ENCODE data around the gene ICAM2. TPM values are rescaled to one million over a fixed set of nuclear protein-coding genes. Genes with fewer than 3 reads are reported as not detected.
A peak's percentile ranks its signal among the peaks of the same experiment; 100 is the strongest.

The ICAM2 gene
- total RNA-seq, 2 donors from 2014 or later = 16.2 to 16.3 TPM

GRCh38 chr17:64037180-64037579, 16.7 kb upstream of the ICAM2 start:
- Histone ChIP-seq H3K36me3 (replicated peaks in 1 of 2; ENCODE audit: insufficient read depth in 1 of 2, low read depth in 2 of 2) (no peaks in the 10 kb centered on the region), H3K27ac (no peak overlapping the region), H3K4me1 (peaks cover 18% of the 10 kb centered on the region), H3K4me3 (no peak overlapping the region), H3K9me3 (no peaks in the 10 kb centered on the region), H3K27me3 (no peaks in the 10 kb centered on the region)
- intact Hi-C loops (cut with DNase I) = loop anchor here (10.0 kb wide), 1 partner anchor 248 kb away; no protein-coding TSS in a partner anchor
- TF ChIP-seq, protein P1, sequence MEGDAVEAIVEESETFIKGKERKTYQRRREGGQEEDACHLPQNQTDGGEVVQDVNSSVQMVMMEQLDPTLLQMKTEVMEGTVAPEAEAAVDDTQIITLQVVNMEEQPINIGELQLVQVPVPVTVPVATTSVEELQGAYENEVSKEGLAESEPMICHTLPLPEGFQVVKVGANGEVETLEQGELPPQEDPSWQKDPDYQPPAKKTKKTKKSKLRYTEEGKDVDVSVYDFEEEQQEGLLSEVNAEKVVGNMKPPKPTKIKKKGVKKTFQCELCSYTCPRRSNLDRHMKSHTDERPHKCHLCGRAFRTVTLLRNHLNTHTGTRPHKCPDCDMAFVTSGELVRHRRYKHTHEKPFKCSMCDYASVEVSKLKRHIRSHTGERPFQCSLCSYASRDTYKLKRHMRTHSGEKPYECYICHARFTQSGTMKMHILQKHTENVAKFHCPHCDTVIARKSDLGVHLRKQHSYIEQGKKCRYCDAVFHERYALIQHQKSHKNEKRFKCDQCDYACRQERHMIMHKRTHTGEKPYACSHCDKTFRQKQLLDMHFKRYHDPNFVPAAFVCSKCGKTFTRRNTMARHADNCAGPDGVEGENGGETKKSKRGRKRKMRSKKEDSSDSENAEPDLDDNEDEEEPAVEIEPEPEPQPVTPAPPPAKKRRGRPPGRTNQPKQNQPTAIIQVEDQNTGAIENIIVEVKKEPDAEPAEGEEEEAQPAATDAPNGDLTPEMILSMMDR (IDR thresholded peaks at IDR 0.05) = no peak
- TF ChIP-seq POLR2A (IDR thresholded peaks at IDR 0.05) = no peak
- DNase-seq (no peak), ATAC-seq (no peak)
- 80 to 85% methylated on average over 6 of the region's 6 CpGs for WGBS, 2 donors

GRCh38 chr17:64036198-64036922, 15.9 kb upstream of the ICAM2 start:
- Histone ChIP-seq H3K36me3 (replicated peaks in 1 of 2; ENCODE audit: insufficient read depth in 1 of 2, low read depth in 2 of 2) (no peaks in the 10 kb centered on the region), H3K4me3 (no peak overlapping the region), H3K9me3 (no peaks in the 10 kb centered on the region), H3K4me1 (peaks cover 15% of the 10 kb centered on the region), H3K27ac (no peak overlapping the region), H3K27me3 (no peaks in the 10 kb centered on the region)
- WGBS, 2 donors = 90 to 91% methylated on average over 14 of the region's 14 CpGs
- intact Hi-C loops (cut with DNase I) = loop anchor here (10.0 kb wide), 1 partner anchor 248 kb away; no protein-coding TSS in a partner anchor
- no peak for ATAC-seq
- DNase-seq = no peak
- TF ChIP-seq, protein P1 (IDR thresholded peaks at IDR 0.05) = no peak
- no peak for TF ChIP-seq POLR2A (IDR thresholded peaks at IDR 0.05)

DNA sequence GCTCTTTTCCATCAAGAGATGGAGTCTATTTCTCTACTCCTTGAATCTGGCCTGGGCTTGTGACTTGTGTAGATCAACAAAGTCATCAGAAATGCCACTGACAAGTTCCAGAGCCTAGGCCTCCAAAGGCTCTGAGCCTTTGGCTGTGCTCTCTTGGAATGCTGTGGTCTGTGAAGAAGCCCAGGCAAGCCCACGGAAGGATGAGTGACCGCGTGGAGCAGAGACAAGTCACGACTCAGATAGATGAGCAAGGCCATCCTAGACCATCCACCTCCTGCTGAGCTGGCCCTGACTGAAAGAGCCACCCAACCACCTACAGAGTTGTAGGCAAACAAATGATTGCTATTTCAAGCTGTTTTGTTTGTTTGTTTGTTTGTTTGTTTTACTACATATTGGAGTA, 11.6 kb upstream of the ICAM2 start:
- Histone ChIP-seq H3K27me3 (no peaks in the 10 kb centered on the region), H3K4me1 (no peaks in the 10 kb centered on the region), H3K9me3 (no peaks in the 10 kb centered on the region), H3K27ac (no peak overlapping the region), H3K36me3 (replicated peaks in 1 of 2; ENCODE audit: insufficient read depth in 1 of 2, low read depth in 2 of 2) (no peaks in the 10 kb centered on the region), H3K4me3 (no peak overlapping the region)
- WGBS, 2 donors = 89 to 97% methylated on average over 4 of the region's 4 CpGs
- DNase-seq (no peak), ATAC-seq (no peak)
- TF ChIP-seq, protein P1 (IDR thresholded peaks at IDR 0.05) = no peak
- no peak for TF ChIP-seq POLR2A (IDR thresholded peaks at IDR 0.05)
- intact Hi-C loops (cut with DNase I) = loop anchor here (10.0 kb wide), 1 partner anchor 253 kb away; no protein-coding TSS in a partner anchor

DNA sequence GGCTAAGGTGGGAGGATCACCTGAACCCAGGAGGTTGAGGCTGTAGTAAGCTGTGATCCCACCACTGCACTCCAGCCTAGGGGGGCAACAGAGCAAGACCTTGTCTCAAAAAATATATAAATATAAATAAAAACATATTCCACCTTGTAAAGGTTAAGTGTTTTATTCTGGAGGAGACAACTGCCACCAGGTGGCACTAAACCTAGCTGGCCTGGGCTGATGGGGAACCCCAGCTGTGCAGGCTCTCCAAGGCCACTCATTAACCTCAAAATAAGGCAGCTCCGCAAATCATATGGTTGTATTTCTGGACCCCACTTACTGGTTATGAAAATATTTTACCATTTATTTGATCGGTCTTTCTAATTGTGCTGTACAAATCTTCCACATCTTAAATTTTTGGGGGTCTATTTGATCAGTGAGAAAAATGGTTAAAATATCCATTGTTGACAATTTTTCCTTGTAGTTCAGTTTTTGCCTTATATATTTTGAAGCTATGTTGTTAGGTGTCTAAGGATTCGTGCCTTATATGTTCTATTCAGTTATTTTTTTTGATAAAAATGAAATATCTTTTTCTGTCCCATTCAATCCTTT, 8.5 kb upstream of the ICAM2 start:
- H3K36me3 ChIP-seq (replicated peaks in 1 of 2; ENCODE audit: insufficient read depth in 1 of 2, low read depth in 2 of 2) = no peaks in the 10 kb centered on the region
- TF ChIP-seq, protein P1 (IDR thresholded peaks at IDR 0.05) = peak; percentile 64 to 88 (median 76)
- TF ChIP-seq POLR2A (IDR thresholded peaks at IDR 0.05) = no peak
- H3K4me3 ChIP-seq = no peak overlapping the region
- no peaks in the 10 kb centered on the region for H3K9me3 ChIP-seq
- no peaks in the 10 kb centered on the region for H3K27me3 ChIP-seq
- 10 to 13% methylated on average over 3 of the region's 3 CpGs for WGBS, 2 donors
- ATAC-seq = peak; percentile 39
- peaks cover 22% of the 10 kb centered on the region for H3K4me1 ChIP-seq
- no peak overlapping the region for H3K27ac ChIP-seq
- peak; percentile 70 to 80 (median 76) for DNase-seq
- intact Hi-C loops (cut with DNase I) = loop anchor here (5.0 kb wide), 1 partner anchor 108 kb away; no protein-coding TSS in a partner anchor
